Activated naive CD4-positive, alpha-beta T cell treated with anti-CD3 and anti-CD28 coated beads, Interleukin-2, amount 50 U/mL, for 24 hours (primary cell): Measurements from ENCODE around the gene NOP53.
A peak's percentile ranks its signal among the peaks of the same experiment; 100 is the strongest.

Experiments used
- H3K27ac Mint-ChIP-seq: one replicate; pipeline ENCODE4 v1.8.0; 2021; ENCODE audit warnings: mild to moderate bottlenecking, mixed read lengths
- H3K27me3 Mint-ChIP-seq: one replicate; pipeline ENCODE4 v1.8.0; 2021; ENCODE audit warnings: mixed read lengths
- H3K36me3 Mint-ChIP-seq: one replicate; pipeline ENCODE4 v1.8.0; 2021; ENCODE audit warnings: mixed read lengths
- H3K4me1 Mint-ChIP-seq: one replicate; pipeline ENCODE4 v1.8.0; 2021; ENCODE audit warnings: mixed read lengths
- H3K4me3 Mint-ChIP-seq: one replicate; pipeline ENCODE4 v1.8.0; 2021; ENCODE audit warnings: mild to moderate bottlenecking, mixed read lengths
- H3K9me3 Mint-ChIP-seq: one replicate; pipeline ENCODE4 v1.8.0; 2021; ENCODE audit warnings: mixed read lengths

The NOP53 gene

DNA sequence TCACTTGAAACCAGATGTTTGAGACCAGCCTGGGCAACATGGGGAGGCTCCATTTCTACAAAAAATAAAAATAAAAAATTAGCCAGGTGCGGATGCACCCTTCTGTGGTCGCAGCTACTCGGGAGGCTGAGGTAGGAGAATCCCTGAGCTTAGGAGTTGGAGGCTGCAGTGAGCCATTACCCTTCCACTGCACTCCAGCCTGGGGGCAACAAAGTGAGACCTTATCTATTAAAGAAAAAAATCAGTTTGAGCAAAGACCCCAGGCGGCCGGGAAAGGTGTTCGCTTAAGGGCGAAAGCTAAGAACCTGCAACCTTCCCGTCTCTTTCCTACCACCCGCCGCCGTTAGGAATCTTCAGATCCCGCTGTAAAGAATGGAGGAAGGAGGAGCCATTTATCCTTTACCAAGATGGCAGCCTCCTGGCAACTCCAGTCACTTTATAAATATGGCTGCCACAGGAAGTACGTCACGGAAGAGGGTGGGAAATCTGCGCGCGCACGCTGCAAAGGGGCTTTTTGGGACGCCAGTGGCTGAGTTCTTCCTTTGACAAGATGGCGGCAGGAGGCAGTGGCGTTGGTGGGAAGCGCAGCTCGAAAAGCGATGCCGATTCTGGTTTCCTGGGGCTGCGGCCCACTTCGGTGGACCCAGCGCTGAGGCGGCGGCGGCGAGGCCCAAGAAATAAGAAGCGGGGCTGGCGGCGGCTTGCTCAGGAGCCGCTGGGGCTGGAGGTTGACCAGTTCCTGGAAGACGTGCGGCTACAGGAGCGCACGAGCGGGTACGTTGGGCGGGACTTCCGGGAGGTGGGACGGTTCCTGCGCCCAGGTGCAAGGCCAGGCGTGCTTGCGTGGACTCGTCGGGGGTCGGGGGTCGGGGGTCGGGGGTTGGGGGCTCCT is at the start of gene NOP53:
NOP53 (plus strand) TSS at position 537 of the 892 bp plus-strand sequence; CDS start at position 551, 14 bp downstream.
- H3K4me1 Mint-ChIP-seq, result peaks cover 47% of the 10 kb centered on the region
- no peaks in the 10 kb centered on the region for H3K9me3 Mint-ChIP-seq
- peaks cover 13% of the 10 kb centered on the region for H3K36me3 Mint-ChIP-seq
- peak within 1 kb of the TSS; percentile 100 for H3K4me3 Mint-ChIP-seq
- no peaks in the 10 kb centered on the region for H3K27me3 Mint-ChIP-seq
- peak within 1 kb of the TSS; percentile 100 for H3K27ac Mint-ChIP-seq

DNA sequence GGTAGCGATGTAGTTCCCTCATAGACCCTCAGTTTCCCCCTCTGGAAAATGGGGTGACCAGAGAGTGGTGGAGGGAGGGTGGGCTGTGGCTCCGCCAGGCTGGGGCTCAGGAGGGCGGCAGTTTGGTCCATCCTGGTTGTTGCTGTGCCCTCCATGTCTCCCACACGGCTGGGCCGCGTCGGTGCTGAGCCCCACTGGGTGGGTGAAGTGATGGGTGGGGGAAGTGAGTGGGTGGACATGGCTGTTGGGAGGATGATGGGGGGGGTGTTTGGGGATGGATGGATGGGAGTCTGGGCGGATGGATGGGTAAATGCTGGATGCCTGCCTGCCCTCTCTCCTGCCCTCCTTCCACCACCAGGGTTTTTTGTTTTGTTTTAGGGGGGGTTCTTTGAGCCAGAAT is 48.7 kb upstream of the NOP53 start:
- Mint-ChIP-seq H3K9me3 (no peaks in the 10 kb centered on the region), H3K4me1 (no peaks in the 10 kb centered on the region), H3K4me3 (no peak overlapping the region), H3K27ac (peak overlapping the region; percentile 8), H3K27me3 (no peaks in the 10 kb centered on the region), H3K36me3 (peaks cover 1% of the 10 kb centered on the region)

DNA sequence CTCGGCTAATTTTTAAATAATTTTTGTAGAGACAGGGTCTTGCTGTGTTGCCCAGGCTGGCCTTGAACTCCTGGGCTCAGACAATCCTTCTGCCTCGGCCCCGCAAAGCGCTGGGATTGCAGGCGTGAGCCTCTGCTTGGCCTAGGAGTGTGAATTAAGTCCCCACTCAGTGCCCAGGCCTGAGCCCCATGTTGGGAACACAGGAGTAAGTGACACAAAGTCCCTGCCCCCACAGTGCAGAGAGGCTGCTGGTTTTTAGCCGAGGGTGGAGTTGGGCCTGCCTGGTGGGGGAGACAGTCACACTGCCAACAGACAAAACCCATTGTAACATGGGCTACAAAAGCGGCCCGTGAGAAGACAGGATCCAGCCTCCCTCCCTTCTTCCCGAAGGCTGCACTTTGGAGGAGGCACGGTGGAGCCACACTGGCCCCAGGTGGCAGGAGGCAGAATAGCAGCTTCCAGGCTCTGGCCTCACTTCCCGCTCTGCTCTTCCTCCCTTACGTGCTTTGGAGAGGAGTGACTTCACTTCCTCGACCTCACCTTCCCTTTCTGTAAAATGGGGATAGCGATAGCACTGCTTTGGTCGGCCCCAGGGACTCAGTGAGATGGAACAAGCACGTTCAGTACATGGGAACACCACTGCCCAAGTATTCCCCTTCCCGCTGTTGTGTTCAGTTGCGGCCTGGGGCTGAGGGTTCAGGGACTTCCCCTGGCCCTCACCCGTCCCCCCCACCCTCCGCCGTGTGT is 47.3 kb upstream of the NOP53 start:
- H3K27ac Mint-ChIP-seq, result no peak overlapping the region
- peaks cover 3% of the 10 kb centered on the region for H3K36me3 Mint-ChIP-seq
- no peaks in the 10 kb centered on the region for H3K9me3 Mint-ChIP-seq
- no peak overlapping the region for H3K4me3 Mint-ChIP-seq
- H3K27me3 Mint-ChIP-seq, result no peaks in the 10 kb centered on the region
- no peaks in the 10 kb centered on the region for H3K4me1 Mint-ChIP-seq

DNA sequence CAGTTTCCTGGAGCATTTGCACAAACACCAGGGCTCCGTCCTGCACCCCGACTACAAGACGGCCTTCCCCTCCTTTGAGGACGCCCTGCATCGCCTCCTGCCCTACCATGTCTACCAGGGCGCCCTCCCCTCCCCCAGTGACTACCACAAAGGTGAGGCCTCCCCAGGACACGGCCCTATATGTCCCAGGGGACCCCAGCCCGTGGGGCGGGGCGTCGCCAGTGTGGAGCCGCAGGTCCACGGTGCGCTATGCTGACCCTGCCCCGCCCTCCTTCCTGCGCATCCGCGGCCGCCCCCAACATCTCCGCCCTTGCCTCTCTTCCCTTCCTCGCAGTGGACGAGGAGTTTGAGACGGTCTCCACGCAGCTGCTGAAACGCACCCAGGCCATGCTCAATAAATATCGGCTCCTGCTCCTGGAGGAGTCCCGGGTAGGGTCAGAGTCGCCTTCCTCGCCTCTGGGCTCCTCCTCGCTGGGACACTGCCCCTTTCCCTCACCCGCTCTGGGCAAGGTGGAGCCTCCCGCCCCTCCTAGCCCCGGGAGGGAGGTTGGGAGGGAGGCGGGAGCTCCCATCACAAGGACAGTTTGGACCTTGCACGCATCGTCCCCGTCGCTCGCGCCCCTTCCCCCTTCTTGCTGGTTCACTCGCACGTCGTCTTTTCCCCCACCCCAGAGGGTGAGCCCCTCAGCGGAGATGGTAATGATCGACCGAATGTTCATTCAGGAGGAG is 46.6 kb upstream of the NOP53 start:
- H3K4me3 Mint-ChIP-seq, result no peak overlapping the region
- peaks cover 3% of the 10 kb centered on the region for H3K36me3 Mint-ChIP-seq
- H3K9me3 Mint-ChIP-seq, result no peaks in the 10 kb centered on the region
- H3K27me3 Mint-ChIP-seq, result no peaks in the 10 kb centered on the region
- H3K4me1 Mint-ChIP-seq, result no peaks in the 10 kb centered on the region
- no peak overlapping the region for H3K27ac Mint-ChIP-seq

DNA sequence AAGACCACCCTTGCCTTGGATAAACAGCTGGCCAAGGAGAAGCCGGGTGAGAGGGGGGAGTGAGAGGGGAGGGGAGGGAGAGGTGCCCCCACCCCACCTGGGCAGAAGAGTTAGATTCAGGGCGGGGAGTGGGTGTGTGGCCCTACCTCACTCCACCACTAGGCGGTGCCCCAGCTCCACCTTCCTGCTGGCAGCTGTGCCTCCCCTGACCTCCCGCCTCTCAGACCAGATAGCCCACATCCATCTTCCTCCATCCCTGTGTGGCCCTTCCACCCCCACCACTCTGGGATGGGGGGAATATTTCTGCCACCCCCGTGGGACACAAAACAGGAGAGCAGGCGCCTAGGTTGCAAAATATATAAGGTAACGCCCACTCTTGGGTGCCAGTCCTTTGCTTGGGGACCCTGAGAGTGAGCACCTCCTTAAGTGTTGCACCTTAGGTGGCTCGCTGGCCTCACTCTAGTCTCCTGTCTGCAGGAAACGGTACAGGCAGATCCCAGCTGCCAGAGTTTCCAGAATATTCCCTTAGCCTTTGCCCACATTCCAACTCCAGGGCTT is 45.9 kb upstream of the NOP53 start:
- Mint-ChIP-seq H3K27ac (no peak overlapping the region), H3K4me1 (no peaks in the 10 kb centered on the region), H3K9me3 (no peaks in the 10 kb centered on the region), H3K27me3 (no peaks in the 10 kb centered on the region), H3K4me3 (no peak overlapping the region), H3K36me3 (peaks cover 3% of the 10 kb centered on the region)

GRCh38 chr19:47700934-47701716 is 44.2 kb upstream of the NOP53 start:
- Mint-ChIP-seq H3K4me3 (no peak overlapping the region), H3K36me3 (peaks cover 3% of the 10 kb centered on the region), H3K27ac (no peak overlapping the region), H3K9me3 (no peaks in the 10 kb centered on the region), H3K27me3 (no peaks in the 10 kb centered on the region), H3K4me1 (no peaks in the 10 kb centered on the region)

GRCh38 chr19:47701717-47702552 is 43.4 kb upstream of the NOP53 start:
- no peaks in the 10 kb centered on the region for H3K27me3 Mint-ChIP-seq
- peaks cover 3% of the 10 kb centered on the region for H3K36me3 Mint-ChIP-seq
- H3K4me3 Mint-ChIP-seq, result no peak overlapping the region
- no peak overlapping the region for H3K27ac Mint-ChIP-seq
- no peaks in the 10 kb centered on the region for H3K9me3 Mint-ChIP-seq
- no peaks in the 10 kb centered on the region for H3K4me1 Mint-ChIP-seq

DNA sequence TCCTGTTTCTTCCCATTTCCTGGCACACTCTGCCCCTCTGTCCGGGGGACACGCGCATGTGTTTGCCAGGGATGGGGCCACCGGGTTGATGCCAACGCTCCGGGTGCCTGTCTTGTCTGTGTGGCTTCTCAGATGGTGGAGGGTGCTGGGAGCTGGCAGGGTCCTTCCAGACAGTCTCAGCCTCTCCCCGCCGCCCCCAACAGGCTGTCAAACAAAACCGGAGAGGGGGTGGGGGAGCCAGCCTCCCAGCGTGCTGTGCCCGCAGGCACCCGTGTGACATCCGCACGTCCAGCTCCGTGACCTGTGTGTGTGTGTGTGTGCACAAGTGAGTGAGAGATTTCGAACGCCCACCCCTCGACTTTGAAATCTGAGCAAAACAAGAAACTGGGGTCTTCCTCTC is 42.7 kb upstream of the NOP53 start:
- Mint-ChIP-seq H3K4me3 (no peak overlapping the region), H3K27ac (no peak overlapping the region), H3K36me3 (peaks cover 3% of the 10 kb centered on the region), H3K27me3 (no peaks in the 10 kb centered on the region), H3K9me3 (no peaks in the 10 kb centered on the region), H3K4me1 (peaks cover 5% of the 10 kb centered on the region)

GRCh38 chr19:47703301-47703700 is 42.0 kb upstream of the NOP53 start:
- Mint-ChIP-seq H3K36me3 (peaks cover 3% of the 10 kb centered on the region), H3K4me1 (peaks cover 5% of the 10 kb centered on the region), H3K27me3 (no peaks in the 10 kb centered on the region), H3K27ac (no peak overlapping the region), H3K9me3 (no peaks in the 10 kb centered on the region), H3K4me3 (no peak overlapping the region)

DNA sequence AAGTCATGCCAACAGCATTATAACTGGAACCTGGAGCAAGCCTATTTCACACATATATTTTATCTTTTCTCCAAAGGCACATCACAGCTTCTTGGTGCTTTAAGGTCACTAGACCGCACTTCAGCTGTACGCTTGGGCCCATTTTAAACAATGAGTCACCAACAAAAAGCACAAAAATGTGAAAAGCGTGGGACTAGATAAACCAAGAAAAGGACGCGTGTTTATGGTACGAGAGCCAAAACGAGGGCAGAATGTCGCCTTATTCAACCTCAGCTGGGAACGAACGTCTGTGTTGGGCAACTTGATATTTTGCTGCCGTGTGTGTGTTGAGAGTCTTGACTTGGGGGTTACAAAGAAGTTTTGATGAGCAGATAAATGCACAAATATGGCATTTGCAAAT is 41.3 kb upstream of the NOP53 start:
- peaks cover 3% of the 10 kb centered on the region for H3K36me3 Mint-ChIP-seq
- no peaks in the 10 kb centered on the region for H3K9me3 Mint-ChIP-seq
- H3K27me3 Mint-ChIP-seq, result no peaks in the 10 kb centered on the region
- H3K27ac Mint-ChIP-seq, result no peak overlapping the region
- H3K4me3 Mint-ChIP-seq, result no peak overlapping the region
- peaks cover 5% of the 10 kb centered on the region for H3K4me1 Mint-ChIP-seq

- H3K4me1 Mint-ChIP-seq, result peaks cover 5% of the 10 kb centered on the region
- H3K27me3 Mint-ChIP-seq, result no peaks in the 10 kb centered on the region
- H3K36me3 Mint-ChIP-seq, result peaks cover 3% of the 10 kb centered on the region
- H3K4me3 Mint-ChIP-seq, result no peak overlapping the region
- H3K27ac Mint-ChIP-seq, result no peak overlapping the region
- no peaks in the 10 kb centered on the region for H3K9me3 Mint-ChIP-seq
Observed at GRCh38 chr19:47704656-47705055, 40.7 kb upstream of the NOP53 start.

- Mint-ChIP-seq H3K27ac (peak overlapping the region; percentile 41), H3K36me3 (peaks cover 1% of the 10 kb centered on the region), H3K4me1 (peaks cover 5% of the 10 kb centered on the region), H3K9me3 (no peaks in the 10 kb centered on the region), H3K4me3 (peak overlapping the region; percentile 19), H3K27me3 (peaks cover 9% of the 10 kb centered on the region)
Observed at GRCh38 chr19:47707135-47707925, 38.0 kb upstream of the NOP53 start.

GRCh38 chr19:47711652-47712242 is 33.6 kb upstream of the NOP53 start:
- no peak overlapping the region for H3K4me3 Mint-ChIP-seq
- H3K36me3 Mint-ChIP-seq, result no peaks in the 10 kb centered on the region
- H3K9me3 Mint-ChIP-seq, result no peaks in the 10 kb centered on the region
- peaks cover 20% of the 10 kb centered on the region for H3K27me3 Mint-ChIP-seq
- H3K4me1 Mint-ChIP-seq, result peaks cover 5% of the 10 kb centered on the region
- H3K27ac Mint-ChIP-seq, result peak overlapping the region; percentile 31
